Measurements from ENCODE around the gene MEIOB.

MEIOB gene

GRCh38 chr16:1794908-1795666 lies 76.9 kb downstream of the MEIOB start:
- no peak for ATAC-seq
- H3K9me3 Mint-ChIP-seq, result peaks cover 10% of the 10 kb centered on the region
- H3K4me1 Mint-ChIP-seq, result no peaks in the 10 kb centered on the region
- H3K27ac Mint-ChIP-seq, result no peak overlapping the region
- H3K4me3 Mint-ChIP-seq, result no peak overlapping the region
- no peaks in the 10 kb centered on the region for H3K27me3 Mint-ChIP-seq
- H3K36me3 Mint-ChIP-seq, result peaks cover 17% of the 10 kb centered on the region

- peaks cover 11% of the 10 kb centered on the region for H3K36me3 Mint-ChIP-seq
- peaks cover 7% of the 10 kb centered on the region for H3K9me3 Mint-ChIP-seq
- ATAC-seq, result no peak
- no peak overlapping the region for H3K4me3 Mint-ChIP-seq
- no peak overlapping the region for H3K27ac Mint-ChIP-seq
- H3K27me3 Mint-ChIP-seq, result no peaks in the 10 kb centered on the region
- H3K4me1 Mint-ChIP-seq, result no peaks in the 10 kb centered on the region
These were observed 77.6 kb downstream of the MEIOB start for GRCh38 chr16:1794221-1794871.

- H3K4me1 Mint-ChIP-seq, result peaks cover 5% of the 10 kb centered on the region
- H3K9me3 Mint-ChIP-seq, result peaks cover 3% of the 10 kb centered on the region
- H3K4me3 Mint-ChIP-seq, result no peak within 1 kb of the TSS
- H3K27ac Mint-ChIP-seq, result no peak within 1 kb of the TSS
- ATAC-seq, result peak; percentile 25
- no peaks in the 10 kb centered on the region for H3K27me3 Mint-ChIP-seq
- peaks cover 15% of the 10 kb centered on the region for H3K36me3 Mint-ChIP-seq
These were observed 78.3 kb downstream of the MEIOB start, which contains the start of gene IGFALS for GRCh38 chr16:1793578-1794220. IGFALS (minus strand) TSS chr16:1793705; CDS start chr16:1793652, 53 bp downstream.

GRCh38 chr16:1792836-1793577 lies 79.0 kb downstream of the MEIOB start:
- Mint-ChIP-seq H3K27me3 (no peaks in the 10 kb centered on the region), H3K27ac (no peak overlapping the region), H3K36me3 (peaks cover 17% of the 10 kb centered on the region), H3K9me3 (peaks cover 3% of the 10 kb centered on the region), H3K4me3 (no peak overlapping the region), H3K4me1 (peaks cover 6% of the 10 kb centered on the region)
- ATAC-seq, result peak; percentile 24

GRCh38 chr16:1791943-1792812 lies 79.8 kb downstream of the MEIOB start:
- Mint-ChIP-seq H3K27ac (no peak overlapping the region), H3K36me3 (peaks cover 14% of the 10 kb centered on the region)
- ATAC-seq, result no peak

GRCh38 chr16:1791256-1791942 lies 80.6 kb downstream of the MEIOB start:
- Mint-ChIP-seq H3K4me1 (peaks cover 6% of the 10 kb centered on the region), H3K36me3 (peaks cover 9% of the 10 kb centered on the region), H3K9me3 (no peaks in the 10 kb centered on the region), H3K27me3 (no peaks in the 10 kb centered on the region), H3K27ac (no peak overlapping the region), H3K4me3 (no peak overlapping the region)
- ATAC-seq, result no peak

More at GRCh38 chr16:1791943-1792812, 79.8 kb downstream of the MEIOB start:
- Mint-ChIP-seq H3K4me3 (no peak overlapping the region), H3K27me3 (no peaks in the 10 kb centered on the region), H3K9me3 (peaks cover 2% of the 10 kb centered on the region), H3K4me1 (peaks cover 6% of the 10 kb centered on the region)

GRCh38 chr16:1790611-1791255 lies 81.2 kb downstream of the MEIOB start:
- Mint-ChIP-seq H3K27ac (no peak overlapping the region), H3K4me3 (no peak overlapping the region), H3K4me1 (peaks cover 11% of the 10 kb centered on the region), H3K9me3 (no peaks in the 10 kb centered on the region), H3K27me3 (no peaks in the 10 kb centered on the region), H3K36me3 (peaks cover 9% of the 10 kb centered on the region)
- no peak for ATAC-seq

- no peaks in the 10 kb centered on the region for H3K27me3 Mint-ChIP-seq
- ATAC-seq, result no peak
- H3K4me3 Mint-ChIP-seq, result no peak overlapping the region
- H3K36me3 Mint-ChIP-seq, result peaks cover 11% of the 10 kb centered on the region
- no peak overlapping the region for H3K27ac Mint-ChIP-seq
- no peaks in the 10 kb centered on the region for H3K9me3 Mint-ChIP-seq
- H3K4me1 Mint-ChIP-seq, result peaks cover 16% of the 10 kb centered on the region
These were observed 81.7 kb downstream of the MEIOB start for GRCh38 chr16:1790261-1790610.

- no peak for ATAC-seq
- Mint-ChIP-seq H3K4me1 (peaks cover 21% of the 10 kb centered on the region), H3K27me3 (no peaks in the 10 kb centered on the region), H3K36me3 (peaks cover 16% of the 10 kb centered on the region), H3K27ac (no peak overlapping the region), H3K4me3 (no peak overlapping the region), H3K9me3 (no peaks in the 10 kb centered on the region)
These were observed 82.3 kb downstream of the MEIOB start for GRCh38 chr16:1789643-1790045.

- Mint-ChIP-seq H3K27ac (no peak overlapping the region), H3K27me3 (no peaks in the 10 kb centered on the region), H3K4me1 (peaks cover 21% of the 10 kb centered on the region), H3K36me3 (peaks cover 16% of the 10 kb centered on the region), H3K9me3 (no peaks in the 10 kb centered on the region), H3K4me3 (no peak overlapping the region)
- no peak for ATAC-seq
These were observed 83.3 kb downstream of the MEIOB start for GRCh38 chr16:1788708-1789100.

- H3K9me3 Mint-ChIP-seq, result no peaks in the 10 kb centered on the region
- no peak overlapping the region for H3K27ac Mint-ChIP-seq
- ATAC-seq, result no peak
- H3K36me3 Mint-ChIP-seq, result peaks cover 16% of the 10 kb centered on the region
- H3K27me3 Mint-ChIP-seq, result no peaks in the 10 kb centered on the region
- H3K4me1 Mint-ChIP-seq, result peaks cover 21% of the 10 kb centered on the region
- no peak overlapping the region for H3K4me3 Mint-ChIP-seq
These were observed 83.8 kb downstream of the MEIOB start for GRCh38 chr16:1788095-1788707.

- H3K4me1 Mint-ChIP-seq, result peaks cover 21% of the 10 kb centered on the region
- no peaks in the 10 kb centered on the region for H3K9me3 Mint-ChIP-seq
- no peaks in the 10 kb centered on the region for H3K27me3 Mint-ChIP-seq
- no peak for ATAC-seq
- H3K4me3 Mint-ChIP-seq, result no peak overlapping the region
- no peak overlapping the region for H3K27ac Mint-ChIP-seq
- peaks cover 16% of the 10 kb centered on the region for H3K36me3 Mint-ChIP-seq
These were observed 84.5 kb downstream of the MEIOB start for GRCh38 chr16:1787322-1788094.

GRCh38 chr16:1787056-1787321 lies 85.0 kb downstream of the MEIOB start:
- Mint-ChIP-seq H3K36me3 (peaks cover 16% of the 10 kb centered on the region), H3K4me3 (no peak overlapping the region), H3K9me3 (no peaks in the 10 kb centered on the region), H3K27ac (no peak overlapping the region), H3K4me1 (peaks cover 22% of the 10 kb centered on the region), H3K27me3 (no peaks in the 10 kb centered on the region)
- ATAC-seq, result no peak
